Hematopoietic multipotent progenitor cell (in vitro differentiated cells): ENCODE data around the gene EHD4. TPM values are rescaled to one million over a fixed set of nuclear protein-coding genes. Genes with fewer than 3 reads are reported as not detected.

Experiments
- DNase-seq, 3 donors: peaks; one replicate each; pipeline ENCODE4 v3.0.0-alpha.2; 2011 to 2015; ENCODE audit warnings: low read depth in 2 of 3, low spot score in 2 of 3
- small RNA-seq: library from RNA; depleted of rRNA; stranded (forward); fragments of <200 nt; gene quantifications from one replicate; pipeline ENCODE3, GENCODE V24; 2012
- total RNA-seq: library from RNA; depleted of rRNA; stranded (reverse); fragments of >200 nt; gene quantifications from one replicate; pipeline ENCODE4 v1.2.3, GENCODE V29; 2012

The EHD4 gene
- total RNA-seq, 1 donor = 6.7 TPM

- no peak for DNase-seq
Measured at GRCh38 chr15:41848631-41849030, 123.7 kb downstream of the EHD4 start.

GRCh38 chr15:41847981-41848380, 124.4 kb downstream of the EHD4 start:
- no peak for DNase-seq

GRCh38 chr15:41847206-41847605, 125.2 kb downstream of the EHD4 start:
- no peak for DNase-seq

Small RNAs within 50 kb of the gene (small RNA-seq; reads per million reads assigned to genes)
- gene MIR4310 (not detected), gene RNA5SP393 (not detected)

Other genes starting within 250 kb of the EHD4 start
- gene MAPKBP1, start 198.1 kb downstream of the EHD4 start, total RNA-seq = 61.9 TPM
- gene JMJD7, start 144.5 kb downstream of the EHD4 start, total RNA-seq = 6.7 TPM
- 1.6 TPM for gene PLA2G4B, start 133.7 kb downstream of the EHD4 start, total RNA-seq
- under 0.01 TPM for gene SPTBN5, start 78.5 kb downstream of the EHD4 start, total RNA-seq
- not detected for gene PLA2G4E, start 48.5 kb upstream of the EHD4 start, total RNA-seq
- gene PLA2G4D, start 122.0 kb upstream of the EHD4 start, total RNA-seq = not detected
- gene PLA2G4F, start 184.1 kb upstream of the EHD4 start, total RNA-seq = not detected
- gene VPS39, start 235.7 kb upstream of the EHD4 start, total RNA-seq = 58.4 TPM